ENCODE measurements around the gene NT5C3A.
"Not testable (repeated sequence)": the region's sequence is repeated elsewhere in the genome, so short reads cannot be mapped to it uniquely, and the experiment has no call there.

DNA sequence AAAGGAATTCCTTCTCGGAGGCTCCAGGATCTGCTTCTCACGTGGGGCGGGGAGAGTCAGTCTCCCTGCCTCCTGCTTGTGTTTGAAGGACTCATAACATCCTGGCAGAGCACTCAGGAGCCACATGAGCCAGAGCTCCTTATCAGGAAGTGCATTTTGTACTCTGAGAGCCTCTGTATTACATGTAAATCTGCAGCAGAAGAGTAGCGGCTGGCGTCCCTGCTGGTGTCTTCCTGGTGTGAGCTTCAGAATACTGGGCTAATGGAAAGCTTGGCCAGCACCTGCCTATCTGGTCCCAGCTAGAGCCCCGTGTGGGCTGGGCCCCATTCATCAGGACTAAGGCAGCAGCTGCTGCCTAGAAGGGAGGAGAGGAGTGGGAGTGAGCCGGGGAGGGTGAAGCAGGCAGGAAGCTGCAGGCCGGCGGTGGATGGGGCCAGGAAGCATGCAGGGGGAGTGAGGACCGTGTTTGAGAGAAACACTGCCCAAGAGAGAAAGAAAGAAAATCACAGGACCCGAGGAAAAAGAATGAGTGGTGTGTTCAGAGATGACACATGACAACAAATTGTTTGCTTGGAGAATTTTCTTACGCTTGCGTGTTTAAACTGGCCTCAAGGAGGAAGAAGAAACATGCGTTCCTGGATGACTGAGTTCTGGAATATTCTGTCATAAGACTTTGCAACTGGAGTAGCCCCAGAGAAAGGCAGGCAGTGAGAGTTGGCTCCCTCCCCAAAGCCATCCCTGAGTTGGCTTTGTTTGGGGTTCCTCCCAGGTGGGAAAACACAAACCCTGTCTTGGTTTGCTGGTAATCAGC is 64.0 kb downstream of the NT5C3A start:
- TF ChIP-seq CTCF, POLR2A (IDR thresholded peaks at IDR 0.05): not testable (repeated sequence)
